ENCODE results near the gene PCBD1. TPM values are rescaled to one million over a fixed set of nuclear protein-coding genes. Genes with fewer than 3 reads are reported as not detected.

The PCBD1 gene
- total and polyA plus RNA-seq, 4 experiments from 2014 or later, result 12.4 to 22.5 (median 18.0) TPM

DNA sequence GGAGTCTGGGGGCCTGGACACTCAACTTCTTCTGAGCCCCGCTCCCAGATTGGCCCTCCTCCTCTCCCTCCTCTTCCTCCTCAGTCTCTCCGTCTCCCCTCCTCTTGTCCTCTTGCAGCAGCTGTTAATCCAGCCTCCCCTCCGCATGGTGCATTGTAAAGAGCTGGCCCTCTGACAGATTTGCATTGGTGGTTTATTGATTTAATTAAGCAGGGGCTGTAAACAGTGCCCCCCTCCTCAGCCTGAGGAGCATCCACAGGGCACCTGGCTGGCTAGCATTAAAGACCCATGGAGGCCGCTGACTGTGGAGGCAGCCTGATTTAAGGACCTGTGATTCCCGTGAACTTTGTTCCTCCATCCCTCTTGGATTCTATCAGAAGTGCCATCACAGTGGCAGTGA, 28.9 kb upstream of the PCBD1 start:
- H3K27ac ChIP-seq (ENCODE audit: low read depth, low read length), result no peak overlapping the region
- Mint-ChIP-seq H3K27me3 (peaks cover 13 to 28% of the 10 kb centered on the region in 2 donors), H3K9me3 (peaks cover 0 to 2% (median under 1%) of the 10 kb centered on the region in 8 donors), H3K36me3 (no peaks in the 10 kb centered on the region), H3K4me3 (no peak overlapping the region), H3K27ac (peak overlapping the region in 1 of 7 donors; percentile 35), H3K4me1 (no peaks in the 10 kb centered on the region)
- no peaks in the 10 kb centered on the region for H3K4me1 ChIP-seq (ENCODE audit: insufficient read depth, low read length)
- H3K9me3 ChIP-seq (ENCODE audit: control insufficient read depth in 1 of 2, low read length in 2 of 2), result no peaks in the 10 kb centered on the region
- intact Hi-C loops (cut with micrococcal nuclease), result no loop called here
- ChIA-PET POLR2A (ENCODE audit: partially characterized antibody) (no interaction called here), CTCF (ENCODE audit: partially characterized antibody) (no interaction called here)
- no peak overlapping the region for H3K4me3 ChIP-seq (ENCODE audit: low read length in 2 of 2)
- DNase-seq, result no peak
- H3K36me3 ChIP-seq (ENCODE audit: insufficient read depth, low read length), result no peaks in the 10 kb centered on the region
- peaks cover 4% of the 10 kb centered on the region for H3K27me3 ChIP-seq (ENCODE audit: insufficient read depth, low read length)

DNA sequence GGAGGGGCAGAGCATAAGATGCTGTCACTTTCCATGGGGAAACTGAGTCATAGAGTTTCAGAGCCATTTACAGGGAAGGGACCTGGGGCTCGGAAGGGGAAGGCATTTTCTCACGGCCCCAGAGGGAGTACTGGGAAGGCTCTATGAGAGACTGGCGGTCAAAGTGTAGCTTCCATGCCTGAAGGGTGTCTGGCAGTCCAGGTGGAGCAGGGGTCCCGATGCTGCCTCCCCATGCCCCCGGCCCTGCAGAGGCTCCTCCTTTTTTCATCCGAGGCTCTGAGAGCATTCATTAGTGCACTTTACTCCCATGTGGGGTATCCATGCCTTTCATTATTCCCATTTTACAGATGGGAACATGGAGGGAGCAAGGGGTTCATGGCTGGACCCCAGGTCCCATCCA, 27.9 kb upstream of the PCBD1 start:
- Mint-ChIP-seq H3K36me3 (no peaks in the 10 kb centered on the region), H3K4me3 (no peak overlapping the region), H3K27ac (no peak overlapping the region), H3K9me3 (peaks cover 0 to 2% (median under 1%) of the 10 kb centered on the region in 8 donors), H3K27me3 (peaks cover 13 to 24% of the 10 kb centered on the region in 2 donors), H3K4me1 (no peaks in the 10 kb centered on the region)
- intact Hi-C loops (cut with micrococcal nuclease), result no loop called here
- Histone ChIP-seq H3K27me3 (ENCODE audit: insufficient read depth, low read length) (no peaks in the 10 kb centered on the region), H3K9me3 (ENCODE audit: control insufficient read depth in 1 of 2, low read length in 2 of 2) (no peaks in the 10 kb centered on the region), H3K4me1 (ENCODE audit: insufficient read depth, low read length) (no peaks in the 10 kb centered on the region), H3K36me3 (ENCODE audit: insufficient read depth, low read length) (no peaks in the 10 kb centered on the region), H3K27ac (ENCODE audit: low read depth, low read length) (no peak overlapping the region), H3K4me3 (ENCODE audit: low read length in 2 of 2) (no peak overlapping the region)
- POLR2A ChIA-PET (ENCODE audit: partially characterized antibody), result no interaction called here
- CTCF ChIA-PET (ENCODE audit: partially characterized antibody), result no interaction called here
- DNase-seq, result no peak

DNA sequence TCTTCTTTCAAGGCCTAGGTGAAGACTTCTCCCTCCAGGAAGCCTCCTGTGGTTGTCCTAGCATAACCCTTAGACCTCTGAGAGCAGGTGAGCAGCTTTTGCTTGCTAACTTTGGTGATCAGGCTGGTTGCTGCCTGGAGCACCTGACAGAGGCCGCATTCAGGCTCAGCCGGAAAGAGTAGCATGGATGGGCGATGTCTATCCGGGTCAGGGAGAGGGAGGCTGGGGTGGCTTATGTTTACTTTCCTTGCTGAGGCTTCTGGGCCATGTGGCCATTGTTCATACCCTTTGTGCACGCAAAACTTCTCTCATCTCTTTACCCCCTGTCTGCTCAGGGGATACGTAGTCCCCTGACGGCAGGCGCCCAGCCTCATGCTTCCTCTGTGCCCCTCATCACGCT, 27.4 kb upstream of the PCBD1 start:
- Mint-ChIP-seq H3K4me3 (no peak overlapping the region), H3K27ac (no peak overlapping the region), H3K9me3 (peaks cover 0 to 2% (median under 1%) of the 10 kb centered on the region in 8 donors), H3K36me3 (no peaks in the 10 kb centered on the region), H3K4me1 (no peaks in the 10 kb centered on the region), H3K27me3 (peaks cover 13 to 20% of the 10 kb centered on the region in 2 donors)
- ChIA-PET CTCF (ENCODE audit: partially characterized antibody) (no interaction called here), POLR2A (ENCODE audit: partially characterized antibody) (no interaction called here)
- Histone ChIP-seq H3K4me3 (ENCODE audit: low read length in 2 of 2) (no peak overlapping the region), H3K27me3 (ENCODE audit: insufficient read depth, low read length) (no peaks in the 10 kb centered on the region), H3K9me3 (ENCODE audit: control insufficient read depth in 1 of 2, low read length in 2 of 2) (no peaks in the 10 kb centered on the region), H3K27ac (ENCODE audit: low read depth, low read length) (no peak overlapping the region), H3K36me3 (ENCODE audit: insufficient read depth, low read length) (no peaks in the 10 kb centered on the region), H3K4me1 (ENCODE audit: insufficient read depth, low read length) (no peaks in the 10 kb centered on the region)
- DNase-seq, result no peak
- intact Hi-C loops (cut with micrococcal nuclease), result no loop called here

DNA sequence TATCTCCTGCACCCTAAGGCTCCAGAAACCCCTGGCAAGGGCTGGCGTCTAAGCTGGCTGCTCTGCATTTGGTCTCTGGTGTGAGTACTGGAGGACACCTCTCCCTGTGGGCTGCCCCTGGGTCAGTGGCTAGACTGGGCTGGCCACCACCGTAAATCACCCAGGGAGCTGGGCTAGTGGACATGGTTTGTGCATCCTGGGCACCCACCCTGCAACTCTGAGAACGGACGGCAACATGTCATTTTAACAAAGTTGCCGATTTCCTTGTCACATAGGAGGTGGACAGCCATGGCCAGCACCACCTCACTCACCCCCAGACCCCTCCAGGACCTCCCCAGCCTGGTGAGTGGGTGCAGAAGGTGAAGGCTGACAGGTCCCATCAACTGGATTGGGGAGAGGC, 26.8 kb upstream of the PCBD1 start:
- Histone ChIP-seq H3K36me3 (ENCODE audit: insufficient read depth, low read length) (no peaks in the 10 kb centered on the region), H3K27ac (ENCODE audit: low read depth, low read length) (no peak overlapping the region), H3K4me3 (ENCODE audit: low read length in 2 of 2) (no peak overlapping the region), H3K9me3 (ENCODE audit: control insufficient read depth in 1 of 2, low read length in 2 of 2) (no peaks in the 10 kb centered on the region), H3K4me1 (ENCODE audit: insufficient read depth, low read length) (no peaks in the 10 kb centered on the region), H3K27me3 (ENCODE audit: insufficient read depth, low read length) (no peaks in the 10 kb centered on the region)
- Mint-ChIP-seq H3K4me3 (no peak overlapping the region), H3K27ac (no peak overlapping the region), H3K9me3 (peaks cover 0 to 2% (median under 1%) of the 10 kb centered on the region in 8 donors), H3K27me3 (peaks cover 13 to 18% of the 10 kb centered on the region in 2 donors), H3K4me1 (no peaks in the 10 kb centered on the region), H3K36me3 (no peaks in the 10 kb centered on the region)
- ChIA-PET POLR2A (ENCODE audit: partially characterized antibody) (no interaction called here), CTCF (ENCODE audit: partially characterized antibody) (no interaction called here)
- intact Hi-C loops (cut with micrococcal nuclease), result no loop called here
- DNase-seq, result no peak

DNA sequence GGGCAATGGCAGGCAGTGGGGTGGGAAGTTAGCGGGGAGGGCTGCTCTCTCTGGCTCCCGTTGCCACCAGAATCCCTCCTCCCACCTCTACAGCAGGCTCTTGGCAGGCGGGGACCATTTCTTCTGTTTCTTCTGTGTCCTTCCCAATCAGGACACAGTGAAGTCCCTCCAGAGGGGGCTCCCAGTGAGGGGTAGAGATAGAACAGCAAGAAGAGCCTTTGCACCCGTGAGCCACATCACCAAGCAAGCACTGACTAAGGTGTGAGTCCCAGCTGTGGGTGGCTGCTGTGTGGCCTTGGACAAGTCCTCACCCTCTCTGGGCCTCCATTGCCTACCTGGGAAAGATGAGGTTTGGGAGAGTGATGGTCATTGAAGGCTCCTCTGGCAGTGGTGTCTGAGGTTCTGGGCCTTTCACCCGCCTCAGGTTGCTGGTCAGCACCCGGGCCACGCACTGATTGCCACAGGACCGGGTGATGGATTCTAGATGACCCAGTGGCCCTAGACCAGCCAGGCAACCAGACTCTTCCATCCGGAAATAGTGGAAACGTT, 26.0 kb upstream of the PCBD1 start:
- DNase-seq, result no peak
- H3K27me3 ChIP-seq (ENCODE audit: insufficient read depth, low read length), result no peaks in the 10 kb centered on the region
- H3K27ac ChIP-seq (ENCODE audit: low read depth, low read length), result no peak overlapping the region
- no peak overlapping the region for H3K4me3 ChIP-seq (ENCODE audit: low read length in 2 of 2)
- no peaks in the 10 kb centered on the region for H3K4me1 Mint-ChIP-seq
- peaks cover 0 to 2% (median under 1%) of the 10 kb centered on the region in 8 donors for H3K9me3 Mint-ChIP-seq
- intact Hi-C loops (cut with micrococcal nuclease), result no loop called here
- H3K4me3 Mint-ChIP-seq, result no peak overlapping the region
- H3K4me1 ChIP-seq (ENCODE audit: insufficient read depth, low read length), result no peaks in the 10 kb centered on the region
- H3K9me3 ChIP-seq (ENCODE audit: control insufficient read depth in 1 of 2, low read length in 2 of 2), result no peaks in the 10 kb centered on the region
- ChIA-PET POLR2A (ENCODE audit: partially characterized antibody) (no interaction called here), CTCF (ENCODE audit: partially characterized antibody) (no interaction called here)
- H3K36me3 ChIP-seq (ENCODE audit: insufficient read depth, low read length), result no peaks in the 10 kb centered on the region
- H3K36me3 Mint-ChIP-seq, result no peaks in the 10 kb centered on the region
- no peak overlapping the region for H3K27ac Mint-ChIP-seq
- H3K27me3 Mint-ChIP-seq, result peaks cover 8 to 18% of the 10 kb centered on the region in 2 donors

DNA sequence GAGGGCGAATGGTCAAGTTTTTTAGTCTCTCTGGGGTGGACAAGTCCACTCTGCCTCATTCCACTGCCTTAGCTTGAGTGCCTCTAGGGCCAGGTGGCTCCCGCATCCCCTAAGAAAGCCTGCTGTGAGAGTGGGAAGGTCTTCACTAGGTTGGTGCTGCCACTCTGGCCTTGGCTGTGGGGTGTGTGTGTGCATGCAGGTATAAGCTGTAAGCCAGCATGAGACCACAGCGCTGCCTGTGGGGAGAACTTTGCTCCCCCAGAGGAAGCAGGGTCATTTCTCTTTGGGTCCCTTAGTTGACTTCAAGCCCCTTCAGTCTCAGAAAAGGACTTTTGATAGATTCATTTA, 25.5 kb upstream of the PCBD1 start:
- no peaks in the 10 kb centered on the region for H3K9me3 ChIP-seq (ENCODE audit: control insufficient read depth in 1 of 2, low read length in 2 of 2)
- no peak for DNase-seq
- intact Hi-C loops (cut with micrococcal nuclease), result no loop called here
- Mint-ChIP-seq H3K36me3 (no peaks in the 10 kb centered on the region), H3K4me3 (no peak overlapping the region), H3K27ac (no peak overlapping the region), H3K27me3 (peaks cover 9 to 18% of the 10 kb centered on the region in 2 donors), H3K4me1 (no peaks in the 10 kb centered on the region), H3K9me3 (peaks cover 0 to 2% (median under 1%) of the 10 kb centered on the region in 8 donors)
- CTCF ChIA-PET (ENCODE audit: partially characterized antibody), result no interaction called here
- H3K4me3 ChIP-seq (ENCODE audit: low read length in 2 of 2), result no peak overlapping the region
- no peaks in the 10 kb centered on the region for H3K4me1 ChIP-seq (ENCODE audit: insufficient read depth, low read length)
- H3K36me3 ChIP-seq (ENCODE audit: insufficient read depth, low read length), result no peaks in the 10 kb centered on the region
- POLR2A ChIA-PET (ENCODE audit: partially characterized antibody), result no interaction called here
- H3K27ac ChIP-seq (ENCODE audit: low read depth, low read length), result no peak overlapping the region
- H3K27me3 ChIP-seq (ENCODE audit: insufficient read depth, low read length), result no peaks in the 10 kb centered on the region

DNA sequence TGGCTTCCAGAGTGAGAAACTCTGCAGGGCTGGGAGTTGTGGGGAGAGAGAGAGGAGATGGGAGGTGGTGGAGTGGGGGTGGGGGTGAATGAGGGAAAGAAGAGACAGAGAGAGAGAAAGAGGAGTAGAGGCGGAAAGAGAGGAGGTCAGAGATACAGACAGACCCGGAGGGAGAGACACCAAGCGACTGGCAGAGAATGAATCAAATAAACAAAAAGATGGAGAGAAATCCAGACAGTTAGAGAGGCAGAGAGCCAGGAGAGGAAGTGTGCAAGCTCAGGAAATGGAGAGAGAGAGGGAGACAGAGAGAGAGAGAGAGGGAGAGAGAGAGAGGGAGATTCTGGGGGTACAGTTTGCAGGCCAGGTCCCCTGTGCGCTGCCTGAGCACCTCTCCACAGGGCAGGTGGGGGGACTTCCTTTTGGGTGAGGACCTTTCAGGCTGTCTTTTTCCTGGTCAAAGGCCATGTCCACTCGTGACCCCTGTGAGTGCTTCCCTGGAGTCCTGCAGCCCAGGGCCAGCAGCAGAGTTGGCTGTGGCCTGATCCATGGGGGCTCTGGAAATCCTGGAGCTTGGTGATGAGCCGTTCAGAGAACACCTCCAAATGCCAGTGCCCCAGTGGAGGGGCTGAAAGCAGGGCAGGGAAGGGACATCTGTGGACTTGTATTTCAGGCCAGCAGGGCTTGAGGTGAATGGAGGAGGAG, 25.0 kb upstream of the PCBD1 start:
- Histone ChIP-seq H3K36me3 (ENCODE audit: insufficient read depth, low read length) (no peaks in the 10 kb centered on the region), H3K4me3 (ENCODE audit: low read length in 2 of 2) (no peak overlapping the region), H3K4me1 (ENCODE audit: insufficient read depth, low read length) (no peaks in the 10 kb centered on the region), H3K9me3 (ENCODE audit: control insufficient read depth in 1 of 2, low read length in 2 of 2) (no peaks in the 10 kb centered on the region), H3K27me3 (ENCODE audit: insufficient read depth, low read length) (no peaks in the 10 kb centered on the region), H3K27ac (ENCODE audit: low read depth, low read length) (no peak overlapping the region)
- intact Hi-C loops (cut with micrococcal nuclease), result no loop called here
- POLR2A ChIA-PET (ENCODE audit: partially characterized antibody), result no interaction called here
- Mint-ChIP-seq H3K36me3 (no peaks in the 10 kb centered on the region), H3K4me3 (no peak overlapping the region), H3K27ac (peak overlapping the region in 1 of 7 donors; percentile 35), H3K27me3 (peaks cover 9 to 18% of the 10 kb centered on the region in 2 donors), H3K9me3 (peaks cover 0 to 2% (median under 1%) of the 10 kb centered on the region in 8 donors), H3K4me1 (no peaks in the 10 kb centered on the region)
- CTCF ChIA-PET (ENCODE audit: partially characterized antibody), result no interaction called here
- DNase-seq, result no peak
